Neural cell (in vitro differentiated cells): ENCODE data around the gene ACAD9. TPM values are rescaled to one million over a fixed set of nuclear protein-coding genes. Genes with fewer than 3 reads are reported as not detected.
A peak's percentile ranks its signal among the peaks of the same experiment; 100 is the strongest.

ENCODE experiments used
- H2AFZ ChIP-seq: fragments of 200-600, 300-800 bp; sonication (generic), shearing (Covaris generic); 2 replicates; pipeline ENCODE4 v1.6.0; 2014; ENCODE audit warnings: low read depth, mild to moderate bottlenecking, antibody characterized with exemption, low read length, moderate library complexity
- H3F3A ChIP-seq: fragments of 200-600 bp; shearing (Covaris generic); 2 replicates; pipeline ENCODE4 v1.6.1; 2016; ENCODE audit warnings: mild to moderate bottlenecking, moderate library complexity, mixed read lengths, antibody characterized with exemption, low read length; ENCODE audit not compliant: insufficient read depth, poor library complexity, severe bottlenecking
- H3K27ac ChIP-seq: fragments of 200-600, 300-800 bp; sonication (generic), shearing (Covaris generic); 2 replicates; pipeline ENCODE4 v1.5.1; 2014; ENCODE audit warnings: mild to moderate bottlenecking, low read length, moderate library complexity
- H3K27me3 ChIP-seq: fragments of 300-800, 200-600 bp; sonication (generic), shearing (Covaris generic); 2 replicates; pipeline ENCODE4 v1.6.0; 2014; ENCODE audit warnings: mild to moderate bottlenecking, low read depth, low read length, moderate library complexity; ENCODE audit not compliant: insufficient read depth
- H3K36me3 ChIP-seq: fragments of 300-800, 200-600 bp; sonication (generic), shearing (Covaris generic); 2 replicates; pipeline ENCODE4 v1.5.1; 2014; ENCODE audit warnings: mild to moderate bottlenecking, antibody characterized with exemption, low read length, moderate library complexity; ENCODE audit not compliant: insufficient read depth
- H3K4me2 ChIP-seq: fragments of 300-800, 200-600 bp; sonication (generic), shearing (Covaris generic); 2 replicates; pipeline ENCODE4 v1.6.0; 2014; ENCODE audit warnings: mild to moderate bottlenecking, low read length
- H3K4me3 ChIP-seq: fragments of 300-800, 200-600 bp; sonication (generic), shearing (Covaris generic); 2 replicates; pipeline ENCODE4 v1.5.1; 2014; ENCODE audit warnings: mild to moderate bottlenecking, low read length, moderate library complexity
- H3K79me2 ChIP-seq: fragments of 200-600 bp; shearing (Covaris generic); replicated peaks from 2 replicates; pipeline ENCODE4 v1.6.0; 2014; ENCODE audit warnings: mild to moderate bottlenecking, low read length, moderate library complexity; ENCODE audit not compliant: insufficient read depth
- H3K9ac ChIP-seq: fragments of 300-800, 200-600 bp; sonication (generic), shearing (Covaris generic); 2 replicates; pipeline ENCODE4 v1.6.1; 2016; ENCODE audit warnings: mild to moderate bottlenecking, low read length, mixed read lengths
- H3K9me2 ChIP-seq: fragments of 200-600 bp; shearing (Covaris generic); 2 replicates; pipeline ENCODE4 v1.6.1; 2016; ENCODE audit warnings: mild to moderate bottlenecking, low read length, mixed read lengths; ENCODE audit not compliant: insufficient read depth
- H3K9me3 ChIP-seq: fragments of 200-600, 300-800 bp; sonication (generic), shearing (Covaris generic); 2 replicates; pipeline ENCODE4 v1.6.1; 2016; ENCODE audit warnings: mild to moderate bottlenecking, mixed run types, low read length, moderate library complexity, mixed read lengths
- H4K20me1 ChIP-seq: fragments of 200-600 bp; shearing (Covaris generic); 2 replicates; pipeline ENCODE4 v1.6.1; 2016; ENCODE audit warnings: mild to moderate bottlenecking, mixed run types; ENCODE audit not compliant: insufficient read depth
- EP300 ChIP-seq: fragments of 450-650 bp; conservative IDR thresholded peaks from 2 replicates; pipeline ENCODE4 v1.6.1; 2014; ENCODE audit warnings: antibody characterized with exemption, mild to moderate bottlenecking, moderate library complexity; ENCODE audit not compliant: poor library complexity, severe bottlenecking
- EZH2 ChIP-seq: fragments of 200-600, 300-800 bp; shearing (Covaris generic), sonication (generic); IDR thresholded peaks from 2 replicates; pipeline ENCODE4 v1.6.1; 2014; ENCODE audit warnings: antibody characterized with exemption, low read length, borderline replicate concordance, mild to moderate bottlenecking; ENCODE audit not compliant: insufficient read depth, poor library complexity, severe bottlenecking
- MXI1 ChIP-seq: fragments of 450-650 bp; conservative IDR thresholded peaks from 2 replicates; pipeline ENCODE4 v1.6.1; 2014; ENCODE audit warnings: antibody characterized with exemption, mild to moderate bottlenecking; ENCODE audit not compliant: poor library complexity, severe bottlenecking
- POLR2AphosphoS5 ChIP-seq: IDR thresholded peaks from 2 replicates; pipeline ENCODE4 v1.6.1; 2012
- RAD21 ChIP-seq: fragments of 450-650 bp; conservative IDR thresholded peaks from 2 replicates; pipeline ENCODE4 v1.6.1; 2014; ENCODE audit warnings: antibody characterized with exemption, mild to moderate bottlenecking, moderate library complexity
- SMC3 ChIP-seq: fragments of 450-650 bp; conservative IDR thresholded peaks from 2 replicates; pipeline ENCODE4 v1.6.1; 2014; ENCODE audit warnings: antibody characterized with exemption, mild to moderate bottlenecking, moderate library complexity; ENCODE audit not compliant: poor library complexity
- TAF1 ChIP-seq: IDR thresholded peaks from 2 replicates; pipeline ENCODE4 v1.6.1; 2012; ENCODE audit warnings: low read depth
- polyA plus RNA-seq: library from polyadenylated mRNA; depleted of rRNA; stranded (reverse); fragments of >200 nt; gene quantifications from 2 replicates; pipeline ENCODE4 v1.2.3, GENCODE V29; 2014
- TF ChIP-seq, protein P1 (sequence below): fragments of 450-650 bp; IDR thresholded peaks from 2 replicates; pipeline ENCODE4 v1.5.1; 2014; ENCODE audit warnings: antibody characterized with exemption, mild to moderate bottlenecking, moderate library complexity; ENCODE audit not compliant: poor library complexity, severe bottlenecking
- TF ChIP-seq, protein P2 (sequence below): IDR thresholded peaks from 2 replicates; pipeline ENCODE4 v1.6.1; 2012; ENCODE audit warnings: borderline replicate concordance

Gene ACAD9
- polyA plus RNA-seq, 1 donor from 2014 or later, result 33.5 TPM

DNA sequence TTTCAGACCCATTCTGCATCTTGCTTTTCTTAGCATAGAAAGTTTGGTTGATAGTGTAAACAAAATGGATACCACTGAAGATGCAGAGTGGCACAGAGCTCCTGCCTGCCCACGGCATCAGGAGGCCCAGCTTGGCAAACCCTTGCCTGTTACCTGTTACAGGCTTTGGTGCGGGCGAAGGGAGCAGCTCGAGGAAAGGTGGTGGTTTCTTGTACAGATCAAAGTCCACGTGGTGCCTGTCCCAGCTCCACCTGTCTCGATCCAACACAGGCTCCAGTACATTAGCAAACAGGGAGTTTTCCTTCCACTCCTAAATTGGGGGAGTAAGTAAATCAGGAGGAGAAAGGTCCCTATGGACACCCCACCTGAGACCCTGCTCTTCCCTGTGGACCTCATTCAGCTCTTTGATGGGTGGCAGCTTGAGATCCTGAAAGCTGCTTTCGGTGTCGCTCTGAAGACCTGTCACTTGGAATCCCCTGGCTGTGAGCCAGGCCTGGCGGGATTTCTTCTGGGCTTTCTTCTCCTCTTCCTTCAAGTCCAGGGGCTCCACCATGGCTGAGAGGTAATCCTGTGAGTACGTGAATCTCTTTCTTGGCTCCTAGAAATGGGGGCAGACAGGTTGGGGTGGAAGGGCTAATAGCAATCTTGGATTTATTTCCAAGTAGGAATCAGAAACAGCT, 35.7 kb downstream of the ACAD9 start:
- Histone ChIP-seq H3K4me2 (no peak overlapping the region), H3K9me3 (no peaks in the 10 kb centered on the region), H2AFZ (no peak overlapping the region), H3K36me3 (peaks cover 6% of the 10 kb centered on the region), H3K4me3 (no peak overlapping the region), H3K9me2 (no peaks in the 10 kb centered on the region), H4K20me1 (no peaks in the 10 kb centered on the region), H3K9ac (no peak overlapping the region), H3K79me2 (no peaks in the 10 kb centered on the region), H3K27ac (no peak overlapping the region), H3K27me3 (no peaks in the 10 kb centered on the region), H3F3A (no peaks in the 10 kb centered on the region)
- no peak for TF ChIP-seq EP300
- TF ChIP-seq MXI1, result no peak
- TF ChIP-seq RAD21, result no peak
- TF ChIP-seq, protein P1, sequence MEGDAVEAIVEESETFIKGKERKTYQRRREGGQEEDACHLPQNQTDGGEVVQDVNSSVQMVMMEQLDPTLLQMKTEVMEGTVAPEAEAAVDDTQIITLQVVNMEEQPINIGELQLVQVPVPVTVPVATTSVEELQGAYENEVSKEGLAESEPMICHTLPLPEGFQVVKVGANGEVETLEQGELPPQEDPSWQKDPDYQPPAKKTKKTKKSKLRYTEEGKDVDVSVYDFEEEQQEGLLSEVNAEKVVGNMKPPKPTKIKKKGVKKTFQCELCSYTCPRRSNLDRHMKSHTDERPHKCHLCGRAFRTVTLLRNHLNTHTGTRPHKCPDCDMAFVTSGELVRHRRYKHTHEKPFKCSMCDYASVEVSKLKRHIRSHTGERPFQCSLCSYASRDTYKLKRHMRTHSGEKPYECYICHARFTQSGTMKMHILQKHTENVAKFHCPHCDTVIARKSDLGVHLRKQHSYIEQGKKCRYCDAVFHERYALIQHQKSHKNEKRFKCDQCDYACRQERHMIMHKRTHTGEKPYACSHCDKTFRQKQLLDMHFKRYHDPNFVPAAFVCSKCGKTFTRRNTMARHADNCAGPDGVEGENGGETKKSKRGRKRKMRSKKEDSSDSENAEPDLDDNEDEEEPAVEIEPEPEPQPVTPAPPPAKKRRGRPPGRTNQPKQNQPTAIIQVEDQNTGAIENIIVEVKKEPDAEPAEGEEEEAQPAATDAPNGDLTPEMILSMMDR, result no peak
- no peak for TF ChIP-seq POLR2AphosphoS5
- no peak for TF ChIP-seq TAF1
- TF ChIP-seq, protein P2, sequence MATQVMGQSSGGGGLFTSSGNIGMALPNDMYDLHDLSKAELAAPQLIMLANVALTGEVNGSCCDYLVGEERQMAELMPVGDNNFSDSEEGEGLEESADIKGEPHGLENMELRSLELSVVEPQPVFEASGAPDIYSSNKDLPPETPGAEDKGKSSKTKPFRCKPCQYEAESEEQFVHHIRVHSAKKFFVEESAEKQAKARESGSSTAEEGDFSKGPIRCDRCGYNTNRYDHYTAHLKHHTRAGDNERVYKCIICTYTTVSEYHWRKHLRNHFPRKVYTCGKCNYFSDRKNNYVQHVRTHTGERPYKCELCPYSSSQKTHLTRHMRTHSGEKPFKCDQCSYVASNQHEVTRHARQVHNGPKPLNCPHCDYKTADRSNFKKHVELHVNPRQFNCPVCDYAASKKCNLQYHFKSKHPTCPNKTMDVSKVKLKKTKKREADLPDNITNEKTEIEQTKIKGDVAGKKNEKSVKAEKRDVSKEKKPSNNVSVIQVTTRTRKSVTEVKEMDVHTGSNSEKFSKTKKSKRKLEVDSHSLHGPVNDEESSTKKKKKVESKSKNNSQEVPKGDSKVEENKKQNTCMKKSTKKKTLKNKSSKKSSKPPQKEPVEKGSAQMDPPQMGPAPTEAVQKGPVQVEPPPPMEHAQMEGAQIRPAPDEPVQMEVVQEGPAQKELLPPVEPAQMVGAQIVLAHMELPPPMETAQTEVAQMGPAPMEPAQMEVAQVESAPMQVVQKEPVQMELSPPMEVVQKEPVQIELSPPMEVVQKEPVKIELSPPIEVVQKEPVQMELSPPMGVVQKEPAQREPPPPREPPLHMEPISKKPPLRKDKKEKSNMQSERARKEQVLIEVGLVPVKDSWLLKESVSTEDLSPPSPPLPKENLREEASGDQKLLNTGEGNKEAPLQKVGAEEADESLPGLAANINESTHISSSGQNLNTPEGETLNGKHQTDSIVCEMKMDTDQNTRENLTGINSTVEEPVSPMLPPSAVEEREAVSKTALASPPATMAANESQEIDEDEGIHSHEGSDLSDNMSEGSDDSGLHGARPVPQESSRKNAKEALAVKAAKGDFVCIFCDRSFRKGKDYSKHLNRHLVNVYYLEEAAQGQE, result no peak
- TF ChIP-seq SMC3, result no peak
- TF ChIP-seq EZH2, result no peak

DNA sequence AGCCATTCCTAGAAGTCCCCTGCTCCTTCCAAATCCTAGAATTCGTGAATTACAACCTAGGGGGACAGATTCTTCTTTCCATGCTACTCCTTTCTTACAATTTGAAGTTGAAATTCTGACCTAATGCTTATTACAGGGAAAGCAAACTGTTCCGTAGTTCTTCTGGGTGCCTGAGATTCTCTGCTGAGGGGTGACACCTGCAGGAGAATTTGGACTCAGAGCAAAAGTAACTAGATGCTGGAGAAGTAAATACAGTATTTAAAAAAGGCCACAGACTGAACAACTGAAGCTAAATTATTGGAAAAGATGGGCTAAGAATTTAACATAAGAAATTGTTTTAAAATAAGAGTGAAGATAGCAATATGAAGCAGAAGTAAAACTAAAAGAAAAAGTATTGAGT, 37.9 kb downstream of the ACAD9 start:
- no peaks in the 10 kb centered on the region for H3K79me2 ChIP-seq
- H2AFZ ChIP-seq, result no peak overlapping the region
- no peaks in the 10 kb centered on the region for H3K9me3 ChIP-seq
- H3K4me2 ChIP-seq, result no peak overlapping the region
- H3K4me3 ChIP-seq, result no peak overlapping the region
- H3F3A ChIP-seq, result no peaks in the 10 kb centered on the region
- no peak overlapping the region for H3K27ac ChIP-seq
- H3K9me2 ChIP-seq, result no peaks in the 10 kb centered on the region
- no peaks in the 10 kb centered on the region for H4K20me1 ChIP-seq
- TF ChIP-seq, protein P1, result peak; percentile 14
- no peak for TF ChIP-seq TAF1
- H3K9ac ChIP-seq, result no peak overlapping the region
- no peaks in the 10 kb centered on the region for H3K27me3 ChIP-seq
- peaks cover 6% of the 10 kb centered on the region for H3K36me3 ChIP-seq
